PC-9 (cell line): ENCODE results near the gene TRANK1. TPM values are rescaled to one million over a fixed set of nuclear protein-coding genes. Genes with fewer than 3 reads are reported as not detected.

Experiments used
- BruUV-seq: library from RNA; stranded (reverse); fragments of 400-500 nt; replicated peaks from 2 replicates; lab custom pipeline; 2021; lab: Mats Ljungman, UMichigan
- CTCF ChIA-PET: fragments of 300-600 bp; sonication (Branson Sonifier 250); formaldehyde crosslinking; loops from one replicate; lab custom pipeline; 2022; ENCODE audit warnings: antibody characterized with exemption; lab: Charles Lee
- POLR2A ChIA-PET: fragments of 300-600 bp; sonication (Branson Sonifier 250); formaldehyde crosslinking; loops from one replicate; lab custom pipeline; 2022; ENCODE audit warnings: antibody characterized with exemption; ENCODE audit not compliant: unreplicated experiment; lab: Charles Lee
- DNase-seq, 2 experiments: peaks; one replicate each; pipeline versions ENCODE4 v3.0.0 to v3.0.0-alpha.2; 2015 to 2022; ENCODE audit warnings: mixed read lengths in 1 of 2
- H2AFZ ChIP-seq: fragments of 200-600 bp; sonication (generic); 2 replicates; pipeline ENCODE4 v1.8.1; 2017; ENCODE audit warnings: antibody characterized with exemption
- H3F3A ChIP-seq: fragments of 200-600 bp; sonication (generic); 2 replicates; pipeline ENCODE4 v1.8.1; 2017; ENCODE audit warnings: antibody characterized with exemption, mild to moderate bottlenecking, low read depth; ENCODE audit not compliant: insufficient read depth
- H3K27ac ChIP-seq: fragments of 200-600 bp; sonication (generic); 2 replicates; pipeline ENCODE4 v1.6.1; 2016; ENCODE audit warnings: mixed run types
- H3K27me3 ChIP-seq: fragments of 200-600 bp; sonication (generic); 2 replicates; pipeline ENCODE4 v1.6.1; 2016; ENCODE audit warnings: low read depth, mixed run types; ENCODE audit not compliant: insufficient read depth
- H3K36me3 ChIP-seq: fragments of 200-600 bp; sonication (generic); 2 replicates; pipeline ENCODE4 v1.6.1; 2016; ENCODE audit warnings: low read depth, mixed run types
- H3K4me1 ChIP-seq: fragments of 200-600 bp; sonication (generic); replicated peaks from 2 replicates; pipeline ENCODE4 v1.6.1; 2016; ENCODE audit warnings: mixed run types; ENCODE audit not compliant: insufficient read depth
- H3K4me2 ChIP-seq: fragments of 200-600 bp; sonication (generic); 2 replicates; pipeline ENCODE4 v1.6.1; 2017; ENCODE audit warnings: mixed run types
- H3K4me3 ChIP-seq: fragments of 200-600 bp; sonication (generic); 2 replicates; pipeline ENCODE4 v1.6.1; 2016; ENCODE audit warnings: mixed run types
- H3K79me2 ChIP-seq: fragments of 200-600 bp; sonication (generic); 2 replicates; pipeline ENCODE4 v1.6.1; 2017; ENCODE audit warnings: low read depth, mixed run types
- H3K9me2 ChIP-seq: fragments of 200-600 bp; sonication (generic); 2 replicates; pipeline ENCODE4 v1.8.1; 2017; ENCODE audit warnings: mild to moderate bottlenecking; ENCODE audit not compliant: insufficient read depth
- H3K9me3 ChIP-seq: fragments of 200-600 bp; sonication (generic); 2 replicates; pipeline ENCODE4 v1.8.1; 2016; ENCODE audit warnings: low read depth; ENCODE audit not compliant: insufficient read depth
- H4K20me1 ChIP-seq: fragments of 200-600 bp; sonication (generic); 2 replicates; pipeline ENCODE4 v1.8.1; 2017; ENCODE audit not compliant: insufficient read depth
- CTCF ChIP-seq: fragments of 200-600 bp; sonication (generic); conservative IDR thresholded peaks from 2 replicates; pipeline ENCODE4 v1.6.1; 2017; ENCODE audit warnings: mixed run types, antibody characterized with exemption, mild to moderate bottlenecking, moderate library complexity
- EZH2 ChIP-seq: fragments of 200-600 bp; sonication (generic); IDR thresholded peaks from 2 replicates; pipeline ENCODE4 v1.8.0; 2017; ENCODE audit warnings: antibody characterized with exemption, low read depth
- intact Hi-C: fragments of 100-400 bp; cut with micrococcal nuclease; formaldehyde crosslinking; loops from one replicate; pipeline ENCODE4 v1.10.0; 2022; ENCODE audit not compliant: unreplicated experiment
- total RNA-seq: library from RNA; stranded (reverse); gene quantifications from 2 replicates; pipeline ENCODE4 v1.2.3, GENCODE V29; 2021

TRANK1 gene
- total RNA-seq, 1 experiment from 2014 or later, result 12.1 TPM

GRCh38 chr3:36909181-36909580 is 35.7 kb downstream of the TRANK1 start:
- POLR2A ChIA-PET, result no interaction called here
- H3K79me2 ChIP-seq, result no peaks in the 10 kb centered on the region
- intact Hi-C loops, result no loop called here
- H3K4me3 ChIP-seq, result no peak overlapping the region
- H3K36me3 ChIP-seq, result no peaks in the 10 kb centered on the region
- H3K27me3 ChIP-seq, result no peaks in the 10 kb centered on the region
- no peaks in the 10 kb centered on the region for H4K20me1 ChIP-seq
- no peak for DNase-seq
- peaks cover 4% of the 10 kb centered on the region; the same call in 1 of the 2 replicates for H3F3A ChIP-seq
- H3K9me3 ChIP-seq, result no peaks in the 10 kb centered on the region
- no peak overlapping the region for H3K4me2 ChIP-seq
- no peak for TF ChIP-seq CTCF
- no peak for TF ChIP-seq EZH2
- H3K27ac ChIP-seq, result no peak overlapping the region
- H3K4me1 ChIP-seq, result peaks cover 16% of the 10 kb centered on the region; the same call in 1 of the 2 replicates
- BruUV-seq, result no TSS peak
- H2AFZ ChIP-seq, result no peak overlapping the region
- CTCF ChIA-PET, result interaction anchor here (0.5 kb wide), 1 partner anchor 286 kb away, joined by 5 read pairs; no protein-coding TSS in a partner anchor
- no peaks in the 10 kb centered on the region for H3K9me2 ChIP-seq

DNA sequence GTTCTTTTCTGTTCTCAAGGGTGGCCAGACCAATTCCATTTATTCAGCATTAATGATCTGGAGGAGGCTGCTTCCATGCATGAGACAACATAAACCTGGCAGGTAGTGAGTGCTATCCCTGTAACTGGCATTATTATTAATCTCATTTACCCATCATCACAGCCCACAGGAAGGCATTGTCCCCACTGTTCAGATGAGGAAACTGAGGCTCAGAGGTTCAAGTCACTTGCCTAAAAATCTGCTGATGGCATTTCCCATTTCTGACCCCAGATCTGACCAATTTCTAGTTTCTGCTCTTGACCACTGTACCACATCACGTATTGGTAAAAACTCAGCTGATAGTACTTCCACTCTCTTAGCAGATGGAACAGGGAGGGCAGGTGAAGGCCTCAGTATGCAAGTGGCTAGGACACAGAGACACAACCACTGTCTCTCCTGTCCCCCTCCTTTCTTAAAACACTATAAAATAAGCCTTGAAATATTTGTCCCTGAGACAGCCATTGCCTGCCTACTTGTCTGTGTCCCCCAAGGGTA is 36.1 kb downstream of the TRANK1 start:
- Histone ChIP-seq H3F3A (peaks cover 4% of the 10 kb centered on the region; the same call in 1 of the 2 replicates), H2AFZ (peak overlapping the region; percentile 86), H3K4me2 (peak overlapping the region; percentile 92), H3K9me3 (no peaks in the 10 kb centered on the region), H3K27ac (no peak overlapping the region; the same call in 1 of the 2 replicates), H3K9me2 (no peaks in the 10 kb centered on the region), H3K79me2 (no peaks in the 10 kb centered on the region), H3K36me3 (no peaks in the 10 kb centered on the region), H4K20me1 (no peaks in the 10 kb centered on the region), H3K27me3 (no peaks in the 10 kb centered on the region), H3K4me3 (peak overlapping the region; percentile 61; the same call in 1 of the 2 replicates), H3K4me1 (peaks cover 16% of the 10 kb centered on the region; the same call in 1 of the 2 replicates)
- POLR2A ChIA-PET, result interaction anchor here (0.5 kb wide), 1 partner anchor 83 kb away, joined by 10 read pairs; no protein-coding TSS in a partner anchor
- DNase-seq, result no peak
- CTCF ChIA-PET, result no interaction called here
- TF ChIP-seq EZH2 (no peak), CTCF (no peak)
- BruUV-seq, result no TSS peak
- intact Hi-C loops, result no loop called here

GRCh38 chr3:36907911-36908646 is 36.8 kb downstream of the TRANK1 start:
- intact Hi-C loops, result no loop called here
- DNase-seq, result peak; percentile 49 to 52
- peak overlapping the region; percentile 86 for H2AFZ ChIP-seq
- peak overlapping the region; percentile 92 for H3K4me2 ChIP-seq
- no peaks in the 10 kb centered on the region for H3K9me3 ChIP-seq
- peak overlapping the region; percentile 61 for H3K4me3 ChIP-seq
- no TSS peak for BruUV-seq
- H3K27me3 ChIP-seq, result no peaks in the 10 kb centered on the region
- H3K36me3 ChIP-seq, result no peaks in the 10 kb centered on the region
- ChIA-PET POLR2A (interaction anchor here (0.5 kb wide), 1 partner anchor 83 kb away, joined by 10 read pairs; no protein-coding TSS in a partner anchor), CTCF (interaction anchor here (0.6 kb wide), 1 partner anchor 66 kb away, joined by 3 read pairs; no protein-coding TSS in a partner anchor)
- H3F3A ChIP-seq, result peaks cover 4% of the 10 kb centered on the region; the same call in 1 of the 2 replicates
- no peak for TF ChIP-seq EZH2
- no peak for TF ChIP-seq CTCF
- no peaks in the 10 kb centered on the region for H4K20me1 ChIP-seq
- peaks cover 16% of the 10 kb centered on the region; the same call in 1 of the 2 replicates for H3K4me1 ChIP-seq
- peak overlapping the region; percentile 15; the same call in 1 of the 2 replicates for H3K27ac ChIP-seq
- H3K9me2 ChIP-seq, result no peaks in the 10 kb centered on the region
- no peaks in the 10 kb centered on the region for H3K79me2 ChIP-seq
